PC-3 (cell line): Measurements from ENCODE around the gene BSCL2. TPM values are rescaled to one million over a fixed set of nuclear protein-coding genes. Genes with fewer than 3 reads are reported as not detected.

Experiments used
- ATAC-seq: fragments of 200-7000 bp; cut with Tn5 transposase; 2 replicates; pipeline ENCODE4 v1.9.1; 2020; ENCODE audit warnings: mild to moderate bottlenecking, moderate library complexity
- BruUV-seq: library from RNA; stranded (reverse); fragments of 400-500 nt; replicated peaks from 2 replicates; lab custom pipeline; 2021; lab: Mats Ljungman, UMichigan
- CTCF ChIA-PET: fragments of 300-600 bp; sonication (Branson Sonifier 250); formaldehyde crosslinking; loops from one replicate; lab custom pipeline; 2022; ENCODE audit warnings: antibody characterized with exemption; lab: Charles Lee
- POLR2A ChIA-PET: fragments of 300-600 bp; sonication (Branson Sonifier 250); formaldehyde crosslinking; loops from one replicate; lab custom pipeline; 2022; ENCODE audit warnings: antibody characterized with exemption; ENCODE audit not compliant: unreplicated experiment; lab: Charles Lee
- DNase-seq: peaks from one replicate; pipeline ENCODE4 v3.0.0-alpha.2; 2015
- H2AFZ ChIP-seq: fragments of 300-600 bp; sonication (generic); 2 replicates; pipeline ENCODE4 v1.6.0; 2016; ENCODE audit warnings: antibody characterized with exemption, low read length
- H3F3A ChIP-seq: fragments of 300-600 bp; sonication (generic); one replicate; pipeline ENCODE4 v1.6.0; 2017; ENCODE audit warnings: antibody characterized with exemption, low read length, control low read depth, mild to moderate bottlenecking; ENCODE audit not compliant: unreplicated experiment
- H3K27ac ChIP-seq: fragments of 300-600 bp; sonication (generic); 2 replicates; pipeline ENCODE4 v1.5.1; 2016; ENCODE audit warnings: mild to moderate bottlenecking, low read length
- H3K27me3 ChIP-seq: fragments of 300-600 bp; sonication (generic); 2 replicates; pipeline ENCODE4 v1.6.1; 2016; ENCODE audit warnings: low read length, mixed read lengths
- H3K36me3 ChIP-seq: fragments of 300-600 bp; sonication (generic); 2 replicates; pipeline ENCODE4 v1.6.1; 2016; ENCODE audit warnings: low read depth, mixed run types, low read length, mixed read lengths
- H3K4me1 ChIP-seq: fragments of 300-600 bp; sonication (generic); 2 replicates; pipeline ENCODE4 v1.5.1; 2016; ENCODE audit warnings: low read length; ENCODE audit not compliant: insufficient read depth
- H3K4me2 ChIP-seq: fragments of 300-600 bp; sonication (generic); 2 replicates; pipeline ENCODE4 v1.6.0; 2016; ENCODE audit warnings: low read length
- H3K4me3 ChIP-seq: fragments of 300-600 bp; sonication (generic); 2 replicates; pipeline ENCODE4 v1.5.1; 2016; ENCODE audit warnings: mild to moderate bottlenecking, low read length, mixed read lengths
- H3K79me2 ChIP-seq: fragments of 300-600 bp; sonication (generic); 2 replicates; pipeline ENCODE4 v1.6.1; 2017; ENCODE audit warnings: low read length, mixed read lengths
- H3K9ac ChIP-seq: fragments of 300-600 bp; sonication (generic); 2 replicates; pipeline ENCODE4 v1.6.0; 2016; ENCODE audit warnings: mild to moderate bottlenecking, low read length
- H3K9me2 ChIP-seq: fragments of 300-600 bp; sonication (generic); replicated peaks from 2 replicates; pipeline ENCODE4 v1.6.1; 2016; ENCODE audit warnings: mixed run types, low read length, mixed read lengths
- H3K9me3 ChIP-seq: fragments of 300-600 bp; sonication (generic); 2 replicates; pipeline ENCODE4 v1.6.1; 2016; ENCODE audit warnings: low read length, mixed read lengths
- H4K20me1 ChIP-seq: fragments of 300-600 bp; sonication (generic); 2 replicates; pipeline ENCODE4 v1.6.1; 2016; ENCODE audit warnings: low read length, mixed read lengths
- CTCF ChIP-seq: fragments of 300-600 bp; sonication (generic); conservative IDR thresholded peaks from 2 replicates; pipeline ENCODE4 v1.5.1; 2017; ENCODE audit warnings: antibody characterized with exemption, low read depth, mild to moderate bottlenecking, low read length
- EZH2 ChIP-seq: fragments of 300-600 bp; sonication (generic); IDR thresholded peaks from one replicate; pipeline ENCODE4 v1.6.1; 2017; ENCODE audit warnings: antibody characterized with exemption, mild to moderate bottlenecking, low read length; ENCODE audit not compliant: unreplicated experiment
- EZH2phosphoT487 ChIP-seq: fragments of 300-600 bp; sonication (generic); IDR thresholded peaks from 2 replicates; pipeline ENCODE4 v1.6.1; 2018; ENCODE audit warnings: mild to moderate bottlenecking, antibody characterized with exemption, low read length, borderline replicate concordance
- intact Hi-C: fragments of 100-400 bp; cut with micrococcal nuclease; formaldehyde crosslinking; loops from 2 replicates; pipeline ENCODE4 v1.9.0; 2023
- total RNA-seq: library from RNA; depleted of rRNA; stranded (reverse); fragments of >200 nt; gene quantifications from 2 replicates; pipeline ENCODE4 v1.2.3, GENCODE V29; 2014

BSCL2 gene
- total RNA-seq, 1 experiment from 2014 or later: 65.7 TPM

DNA sequence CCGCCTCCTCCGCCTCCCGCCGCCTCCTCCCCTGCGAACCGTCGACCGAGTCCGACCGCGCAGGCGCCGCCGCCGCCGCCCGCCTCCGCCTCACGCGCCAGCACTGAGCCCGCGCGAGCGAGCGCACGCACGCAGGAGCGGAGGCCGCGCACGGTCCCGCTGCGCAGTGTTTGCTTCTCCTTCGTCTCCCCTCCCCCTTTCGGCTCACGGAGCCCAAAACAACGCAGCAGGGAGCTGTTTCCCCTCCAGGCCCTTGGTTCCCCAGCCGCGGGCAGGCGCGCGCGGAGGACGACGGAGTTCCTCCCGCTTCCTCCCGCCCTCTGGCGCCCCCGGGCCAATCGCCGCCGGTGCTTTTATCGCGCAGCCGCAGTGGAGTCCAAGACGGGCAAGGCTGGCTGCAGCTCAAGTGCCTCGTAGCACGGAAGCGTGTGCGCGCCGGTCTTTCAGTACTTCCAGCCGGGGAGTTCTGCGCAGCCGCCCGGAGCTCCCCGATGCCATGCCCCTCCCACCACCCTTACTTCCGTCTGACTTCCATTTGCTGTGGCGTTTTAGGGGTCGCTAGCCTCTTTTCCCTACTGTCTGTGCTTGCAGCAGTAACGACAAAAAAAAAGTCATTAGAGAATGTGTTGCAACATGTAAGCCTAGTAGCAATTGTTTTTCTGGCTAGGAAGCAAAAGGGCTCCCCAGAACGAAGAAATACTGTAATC, 20.1 kb upstream of the BSCL2 start, which contains the start of gene HNRNPUL2:
TSS of gene HNRNPUL2 (minus strand) at position 293 of the 707 bp plus-strand sequence. CDS start 301 bp downstream, outside the sequence.
- Histone ChIP-seq H3K79me2 (peaks cover 80% of the 10 kb centered on the region), H3K27me3 (no peaks in the 10 kb centered on the region), H2AFZ (peak within 1 kb of the TSS; percentile 97), H4K20me1 (peaks cover 40% of the 10 kb centered on the region), H3K4me3 (peak within 1 kb of the TSS; percentile 91), H3K9me3 (no peaks in the 10 kb centered on the region), H3K9ac (peak within 1 kb of the TSS; percentile 85), H3K9me2 (no peaks in the 10 kb centered on the region), H3F3A (no peaks in the 10 kb centered on the region), H3K4me2 (peak within 1 kb of the TSS; percentile 88), H3K27ac (peak within 1 kb of the TSS; percentile 90), H3K4me1 (peaks cover 9% of the 10 kb centered on the region), H3K36me3 (peaks cover 23% of the 10 kb centered on the region)
- ATAC-seq (peak; percentile 82), DNase-seq (peak; percentile 100)
- TF ChIP-seq EZH2: no peak
- no peak for TF ChIP-seq CTCF
- TF ChIP-seq EZH2phosphoT487: no peak
- CTCF ChIA-PET: interaction anchor here (0.6 to 1.5 kb wide), 6 partner anchors 11 to 153 kb away, joined by 3 to 9 read pairs (median 4); partner anchors contain the start of genes LBHD1 and TMEM179B
- POLR2A ChIA-PET: interaction anchor here (0.5 to 2.8 kb wide), 11 partner anchors 27 to 1512 kb away, joined by 3 to 19 read pairs (median 5); partner anchors contain the start of genes C11orf98, CSKMT, LBHD1 and TAF6L
- no TSS peak for BruUV-seq
- intact Hi-C loops: loop anchor here (2.0 to 10.0 kb wide), 4 partner anchors 50 to 1457 kb away; partner anchors contain the start of genes SLC3A2, STIP1 and UBXN1

- no peaks in the 10 kb centered on the region for H3K9me2 ChIP-seq
- no peaks in the 10 kb centered on the region for H3K9me3 ChIP-seq
- POLR2A ChIA-PET: interaction anchor here (0.5 to 2.8 kb wide), 9 partner anchors 27 to 1513 kb away, joined by 3 to 19 read pairs (median 5); partner anchors contain the start of genes LBHD1, TAF6L, TMEM179B and UQCC3
- H4K20me1 ChIP-seq: peaks cover 43% of the 10 kb centered on the region
- ATAC-seq (no peak; the same call in 1 of the 2 replicates), DNase-seq (no peak)
- peaks cover 9% of the 10 kb centered on the region for H3K4me1 ChIP-seq
- peaks cover 28% of the 10 kb centered on the region for H3K36me3 ChIP-seq
- TF ChIP-seq EZH2phosphoT487 (no peak), CTCF (no peak), EZH2 (no peak)
- CTCF ChIA-PET: interaction anchor here (0.6 to 1.5 kb wide), 2 partner anchors 21 to 60 kb away, joined by 3 to 9 read pairs; partner anchors contain the start of gene TMEM179B
- peaks cover 80% of the 10 kb centered on the region for H3K79me2 ChIP-seq
- H3K4me3 ChIP-seq: peak overlapping the region; percentile 91
- H2AFZ ChIP-seq: peak overlapping the region; percentile 62; the same call in 1 of the 2 replicates
- intact Hi-C loops: loop anchor here (2.0 to 10.0 kb wide), 4 partner anchors 50 to 1458 kb away; partner anchors contain the start of genes SLC3A2, STIP1 and UBXN1
- peak overlapping the region; percentile 85 for H3K9ac ChIP-seq
- no TSS peak for BruUV-seq
- H3F3A ChIP-seq: no peaks in the 10 kb centered on the region
- H3K4me2 ChIP-seq: peak overlapping the region; percentile 88
- H3K27me3 ChIP-seq: no peaks in the 10 kb centered on the region
- H3K27ac ChIP-seq: peak overlapping the region; percentile 90
Observed at GRCh38 chr11:62726915-62727164, 19.6 kb upstream of the BSCL2 start.
